ENCODE data around the gene VAT1.

DNA sequence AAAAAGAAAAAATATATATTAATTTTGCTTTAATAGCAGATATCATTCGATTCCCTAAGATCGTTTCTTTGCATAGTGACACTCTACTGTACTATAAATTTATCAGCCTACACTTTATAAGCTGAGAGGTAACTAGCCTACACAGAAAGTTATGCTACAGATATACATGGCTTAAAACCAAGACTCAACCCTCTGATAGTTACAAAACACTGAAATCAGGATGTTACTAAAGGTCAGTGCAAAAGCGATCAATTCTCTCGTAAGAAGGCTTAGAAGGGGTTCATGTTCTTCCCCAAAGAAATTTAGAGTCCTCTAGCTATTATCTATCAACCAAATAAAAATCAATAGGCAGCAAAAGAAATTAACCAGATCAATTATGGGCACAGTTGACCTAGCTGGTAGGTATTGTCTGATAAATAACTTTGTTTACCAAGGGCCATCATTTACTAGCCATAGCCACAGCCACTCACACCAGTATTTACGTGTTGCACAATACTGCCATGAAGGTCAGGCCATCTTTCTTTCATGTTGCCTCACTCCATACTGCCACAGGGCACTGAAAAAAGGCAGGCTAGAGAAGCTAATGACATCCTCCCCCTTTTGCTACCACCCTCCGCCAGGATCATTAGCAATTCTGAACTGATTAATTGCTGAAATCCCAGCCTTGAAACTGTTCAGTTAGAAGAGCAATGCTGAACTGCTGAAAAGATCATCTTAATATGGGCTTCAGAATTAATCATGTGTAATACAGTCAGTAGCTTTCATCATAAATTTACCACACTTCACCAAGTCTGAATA lies 46.6 kb upstream of the VAT1 start:
- TF ChIP-seq, protein P1, sequence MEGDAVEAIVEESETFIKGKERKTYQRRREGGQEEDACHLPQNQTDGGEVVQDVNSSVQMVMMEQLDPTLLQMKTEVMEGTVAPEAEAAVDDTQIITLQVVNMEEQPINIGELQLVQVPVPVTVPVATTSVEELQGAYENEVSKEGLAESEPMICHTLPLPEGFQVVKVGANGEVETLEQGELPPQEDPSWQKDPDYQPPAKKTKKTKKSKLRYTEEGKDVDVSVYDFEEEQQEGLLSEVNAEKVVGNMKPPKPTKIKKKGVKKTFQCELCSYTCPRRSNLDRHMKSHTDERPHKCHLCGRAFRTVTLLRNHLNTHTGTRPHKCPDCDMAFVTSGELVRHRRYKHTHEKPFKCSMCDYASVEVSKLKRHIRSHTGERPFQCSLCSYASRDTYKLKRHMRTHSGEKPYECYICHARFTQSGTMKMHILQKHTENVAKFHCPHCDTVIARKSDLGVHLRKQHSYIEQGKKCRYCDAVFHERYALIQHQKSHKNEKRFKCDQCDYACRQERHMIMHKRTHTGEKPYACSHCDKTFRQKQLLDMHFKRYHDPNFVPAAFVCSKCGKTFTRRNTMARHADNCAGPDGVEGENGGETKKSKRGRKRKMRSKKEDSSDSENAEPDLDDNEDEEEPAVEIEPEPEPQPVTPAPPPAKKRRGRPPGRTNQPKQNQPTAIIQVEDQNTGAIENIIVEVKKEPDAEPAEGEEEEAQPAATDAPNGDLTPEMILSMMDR (IDR thresholded peaks at IDR 0.05), result no peak
- TF ChIP-seq POLR2A (IDR thresholded peaks at IDR 0.05), result no peak

Measured in thyroid gland (tissue), 4 donors.